Measurements from ENCODE around the gene TFEB.
A peak's percentile ranks its signal among the peaks of the same experiment; 100 is the strongest.

TFEB gene

DNA sequence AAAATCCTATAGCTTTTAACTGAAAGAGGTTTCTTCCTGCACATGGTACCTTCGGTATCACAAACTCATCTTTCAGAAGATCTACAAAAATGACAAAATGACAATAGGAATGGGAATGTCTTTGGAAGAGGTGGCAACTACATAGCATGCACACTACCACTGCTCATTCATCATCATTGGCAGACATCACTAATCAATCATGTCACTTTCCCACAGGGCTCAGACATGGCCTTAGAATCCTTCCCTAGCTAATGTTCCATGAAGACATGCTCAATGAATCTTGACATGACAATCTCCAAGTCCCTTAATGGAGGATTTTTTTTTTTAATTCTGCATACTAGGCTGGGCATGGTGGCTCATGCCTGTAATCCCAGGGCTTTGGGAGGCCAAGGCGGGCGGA, 15.0 kb upstream of the TFEB start:
- Mint-ChIP-seq H3K4me1 (ENCODE audit: low read depth) (no peaks in the 10 kb centered on the region), H3K4me3 (no peak overlapping the region), H3K36me3 (no peaks in the 10 kb centered on the region), H3K27me3 (no peaks in the 10 kb centered on the region), H3K9me3 (ENCODE audit: low read depth) (no peaks in the 10 kb centered on the region), H3K27ac (no peak overlapping the region)

DNA sequence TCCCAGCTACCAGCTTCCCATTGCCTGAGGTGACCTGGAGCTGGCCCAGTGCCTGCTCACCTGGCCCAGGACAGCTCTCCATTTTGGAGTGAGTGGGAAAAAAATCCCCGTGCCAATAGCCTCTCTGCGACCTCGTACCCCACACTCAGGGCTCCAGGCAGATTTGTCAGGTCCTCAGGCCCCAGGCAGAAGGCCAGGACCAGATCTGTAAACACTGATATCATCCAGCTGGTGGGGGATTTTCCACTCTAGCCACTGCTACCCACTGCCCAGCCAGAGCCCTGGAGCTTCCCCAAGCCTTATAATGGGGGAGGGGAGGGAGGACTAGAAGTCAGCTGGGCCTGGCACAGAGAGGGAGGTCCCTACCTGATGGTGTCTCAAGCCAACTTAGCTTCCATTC, 13.1 kb upstream of the TFEB start:
- H3K36me3 Mint-ChIP-seq, result no peaks in the 10 kb centered on the region
- no peaks in the 10 kb centered on the region for H3K9me3 Mint-ChIP-seq (ENCODE audit: low read depth)
- no peaks in the 10 kb centered on the region for H3K27me3 Mint-ChIP-seq
- no peaks in the 10 kb centered on the region for H3K4me1 Mint-ChIP-seq (ENCODE audit: low read depth)
- no peak overlapping the region for H3K4me3 Mint-ChIP-seq
- no peak overlapping the region for H3K27ac Mint-ChIP-seq

DNA sequence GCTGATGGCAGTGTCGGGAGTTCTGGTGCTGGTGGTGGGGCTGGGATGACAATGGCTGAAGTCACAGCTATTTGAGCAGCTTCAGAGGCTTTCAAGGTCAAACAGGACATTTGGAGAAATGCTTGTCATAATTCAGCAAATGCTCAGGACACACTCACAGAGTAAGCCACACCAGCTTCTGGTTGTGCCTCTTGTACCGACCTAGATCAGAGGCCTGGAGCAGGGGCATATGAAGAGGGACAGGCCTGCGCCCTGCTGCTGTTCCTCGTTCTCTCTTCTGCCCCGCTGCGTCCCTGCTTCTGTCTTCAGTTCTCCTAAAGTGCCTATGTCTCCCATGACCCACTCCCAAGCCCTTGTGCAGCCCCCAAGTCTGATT, 12.7 kb upstream of the TFEB start:
- Mint-ChIP-seq H3K36me3 (no peaks in the 10 kb centered on the region), H3K4me1 (ENCODE audit: low read depth) (no peaks in the 10 kb centered on the region), H3K27me3 (no peaks in the 10 kb centered on the region)

DNA sequence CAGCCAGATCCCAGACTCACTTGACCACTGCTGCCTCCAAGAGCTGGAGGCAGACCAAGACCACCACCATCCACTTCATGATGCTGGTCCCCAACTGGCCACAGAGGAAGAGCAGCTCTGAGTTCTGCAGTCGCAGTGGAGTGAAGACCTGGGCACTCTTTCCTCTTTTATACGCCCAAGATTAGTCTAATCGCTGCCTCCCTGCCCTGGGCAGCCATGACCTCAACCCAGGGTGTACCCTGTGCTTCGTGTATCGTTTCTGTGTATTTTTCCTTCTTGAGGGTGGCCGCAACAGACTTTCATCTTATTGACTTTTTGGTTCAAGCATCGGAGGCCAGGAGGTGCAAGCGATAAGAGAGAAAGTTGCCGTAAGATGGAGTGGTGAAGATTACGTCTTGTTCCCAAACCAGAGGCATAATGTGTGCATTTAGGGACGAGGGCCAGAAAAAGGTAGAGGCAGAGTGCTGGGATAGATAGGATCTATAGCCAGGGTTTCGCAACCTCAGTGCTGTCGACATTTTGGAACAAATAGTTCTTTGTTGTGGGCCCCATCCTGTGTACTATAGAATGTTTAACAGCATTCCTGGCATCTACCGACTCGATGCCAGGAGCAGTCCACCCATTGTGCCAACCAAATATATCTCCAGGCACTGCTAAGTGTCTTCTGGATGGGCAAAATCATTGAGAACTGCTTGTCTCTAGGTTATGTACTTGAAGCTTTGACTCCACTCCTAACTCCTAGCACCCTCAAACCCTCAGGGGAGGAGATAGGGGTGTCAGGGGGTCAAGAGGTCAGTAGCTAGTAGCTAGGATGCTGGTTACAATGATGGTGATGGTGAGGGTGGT, 12.1 kb upstream of the TFEB start, which contains the start of gene PGC:
PGC (minus strand) TSS at position 142 of the 846 bp plus-strand sequence; CDS start at position 79, 63 bp downstream.
- H3K4me1 Mint-ChIP-seq (ENCODE audit: low read depth), result no peaks in the 10 kb centered on the region
- no peaks in the 10 kb centered on the region for H3K9me3 Mint-ChIP-seq (ENCODE audit: low read depth)
- H3K4me3 Mint-ChIP-seq, result no peak within 1 kb of the TSS
- H3K36me3 Mint-ChIP-seq, result no peaks in the 10 kb centered on the region
- no peak within 1 kb of the TSS for H3K27ac Mint-ChIP-seq
- H3K27me3 Mint-ChIP-seq, result no peaks in the 10 kb centered on the region

More for the DNA sequence above, 12.7 kb upstream of the TFEB start:
- no peak overlapping the region for H3K4me3 Mint-ChIP-seq
- H3K27ac Mint-ChIP-seq, result no peak overlapping the region
- no peaks in the 10 kb centered on the region for H3K9me3 Mint-ChIP-seq (ENCODE audit: low read depth)

- no peaks in the 10 kb centered on the region for H3K27me3 Mint-ChIP-seq
- no peak overlapping the region for H3K4me3 Mint-ChIP-seq
- H3K36me3 Mint-ChIP-seq, result no peaks in the 10 kb centered on the region
- H3K9me3 Mint-ChIP-seq (ENCODE audit: low read depth), result no peaks in the 10 kb centered on the region
- H3K27ac Mint-ChIP-seq, result no peak overlapping the region
- H3K4me1 Mint-ChIP-seq (ENCODE audit: low read depth), result no peaks in the 10 kb centered on the region
Observed at GRCh38 chr6:41746107-41746506, 10.7 kb upstream of the TFEB start.

GRCh38 chr6:41744236-41744787, 8.9 kb upstream of the TFEB start:
- H3K27me3 Mint-ChIP-seq, result no peaks in the 10 kb centered on the region
- H3K9me3 Mint-ChIP-seq (ENCODE audit: low read depth), result no peaks in the 10 kb centered on the region
- no peak overlapping the region for H3K4me3 Mint-ChIP-seq
- no peaks in the 10 kb centered on the region for H3K36me3 Mint-ChIP-seq
- H3K27ac Mint-ChIP-seq, result no peak overlapping the region
- H3K4me1 Mint-ChIP-seq (ENCODE audit: low read depth), result no peaks in the 10 kb centered on the region

DNA sequence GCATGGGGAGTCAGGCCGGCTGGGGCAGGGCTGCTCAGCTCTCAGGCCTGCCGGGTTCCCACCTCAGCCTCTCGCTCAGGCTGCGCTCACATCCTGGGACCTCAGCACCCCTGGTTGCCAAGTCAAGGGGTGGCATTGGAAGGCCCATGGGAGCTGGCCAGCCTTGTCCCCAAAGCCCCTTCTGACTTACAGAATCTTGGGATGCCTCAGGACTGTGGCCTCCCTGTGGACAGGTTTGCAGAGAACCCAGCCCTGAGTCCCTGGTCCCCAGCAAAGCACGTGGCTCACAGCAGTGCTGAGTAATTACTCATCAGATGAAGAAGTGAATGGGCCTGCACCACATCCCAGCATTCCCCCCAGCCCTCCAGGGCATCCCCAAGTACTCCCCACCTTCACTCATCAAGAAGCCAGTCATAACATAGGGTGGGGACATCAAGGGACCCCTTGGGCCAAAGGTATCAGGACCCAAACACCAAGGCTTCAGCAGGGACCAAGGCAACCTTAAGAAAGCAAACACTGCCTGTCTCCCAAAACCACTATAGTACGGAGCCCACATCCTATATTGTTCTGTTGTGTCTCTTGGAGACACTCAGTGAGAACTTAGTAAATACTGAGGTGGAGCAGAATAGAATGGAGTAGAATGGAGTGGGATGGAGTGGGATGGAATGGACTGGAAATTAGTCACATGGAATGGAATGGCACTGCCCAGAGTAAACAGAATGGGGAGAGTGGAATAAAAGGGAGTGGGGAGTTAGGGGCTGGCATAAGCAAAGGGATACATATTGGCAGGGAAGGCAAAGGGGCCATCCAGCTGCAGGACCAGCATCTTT, 8.2 kb upstream of the TFEB start:
- Mint-ChIP-seq H3K27me3 (no peaks in the 10 kb centered on the region), H3K36me3 (no peaks in the 10 kb centered on the region), H3K9me3 (ENCODE audit: low read depth) (no peaks in the 10 kb centered on the region), H3K27ac (no peak overlapping the region), H3K4me3 (no peak overlapping the region), H3K4me1 (ENCODE audit: low read depth) (no peaks in the 10 kb centered on the region)

DNA sequence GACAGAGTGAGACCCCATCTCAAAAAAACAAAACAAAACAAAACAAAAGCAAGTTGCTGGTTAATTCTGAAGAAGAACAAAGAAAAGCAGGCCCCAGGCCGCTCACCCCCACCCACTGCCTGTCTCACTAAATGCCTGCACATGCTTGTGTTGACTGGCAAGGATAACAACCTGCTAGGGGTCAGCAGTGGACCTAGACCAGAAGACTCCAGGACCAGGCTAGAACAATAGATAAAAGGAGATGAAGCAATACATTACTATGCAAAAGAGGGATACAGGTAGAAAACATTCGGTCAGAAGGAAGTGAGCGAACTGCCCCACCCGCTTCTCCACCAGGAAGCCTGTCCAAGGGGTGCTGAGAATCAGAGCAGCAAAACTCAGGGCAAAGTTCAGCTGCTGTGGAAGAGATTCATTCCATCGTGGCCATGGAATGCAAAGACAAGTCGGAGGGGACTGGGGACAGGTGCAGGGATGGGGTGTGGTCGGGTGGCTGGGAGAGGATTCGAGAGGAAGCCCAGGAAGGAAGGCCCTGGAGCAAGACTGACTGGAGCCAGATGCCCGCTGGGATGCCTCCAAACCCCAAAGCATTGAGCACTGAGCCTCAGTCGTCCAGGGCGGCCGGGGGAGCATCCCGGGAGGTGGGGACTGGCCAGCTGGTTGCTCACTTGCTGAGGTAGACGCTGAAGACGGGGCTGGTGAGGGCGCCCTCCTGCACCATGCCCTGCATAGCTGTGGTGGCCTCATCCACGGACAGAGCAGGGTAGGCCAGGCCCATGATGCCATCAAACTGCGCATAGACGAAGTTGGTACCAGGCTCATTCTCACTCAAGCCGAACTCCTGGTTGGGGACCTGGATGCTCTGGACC, 6.5 kb upstream of the TFEB start:
- Mint-ChIP-seq H3K9me3 (ENCODE audit: low read depth) (no peaks in the 10 kb centered on the region), H3K4me1 (ENCODE audit: low read depth) (no peaks in the 10 kb centered on the region), H3K4me3 (no peak overlapping the region), H3K27me3 (no peaks in the 10 kb centered on the region), H3K36me3 (no peaks in the 10 kb centered on the region), H3K27ac (peak overlapping the region; percentile 41)

- no peaks in the 10 kb centered on the region for H3K9me3 Mint-ChIP-seq (ENCODE audit: low read depth)
- H3K27ac Mint-ChIP-seq, result no peak overlapping the region
- H3K4me1 Mint-ChIP-seq (ENCODE audit: low read depth), result peaks cover 2% of the 10 kb centered on the region
- H3K36me3 Mint-ChIP-seq, result no peaks in the 10 kb centered on the region
- H3K27me3 Mint-ChIP-seq, result no peaks in the 10 kb centered on the region
- no peak overlapping the region for H3K4me3 Mint-ChIP-seq
Observed at GRCh38 chr6:41740366-41741162, 5.2 kb upstream of the TFEB start.

- H3K27ac Mint-ChIP-seq, result no peak overlapping the region
- no peaks in the 10 kb centered on the region for H3K27me3 Mint-ChIP-seq
- H3K4me3 Mint-ChIP-seq, result no peak overlapping the region
- H3K9me3 Mint-ChIP-seq (ENCODE audit: low read depth), result no peaks in the 10 kb centered on the region
- no peaks in the 10 kb centered on the region for H3K36me3 Mint-ChIP-seq
- H3K4me1 Mint-ChIP-seq (ENCODE audit: low read depth), result peaks cover 2% of the 10 kb centered on the region
Observed at GRCh38 chr6:41739041-41739440, 3.6 kb upstream of the TFEB start.

- Mint-ChIP-seq H3K9me3 (ENCODE audit: low read depth) (no peaks in the 10 kb centered on the region), H3K36me3 (no peaks in the 10 kb centered on the region), H3K4me3 (no peak overlapping the region), H3K27me3 (no peaks in the 10 kb centered on the region), H3K27ac (no peak overlapping the region), H3K4me1 (ENCODE audit: low read depth) (peaks cover 14% of the 10 kb centered on the region)
Observed at GRCh38 chr6:41737591-41738130, 2.3 kb upstream of the TFEB start.

DNA sequence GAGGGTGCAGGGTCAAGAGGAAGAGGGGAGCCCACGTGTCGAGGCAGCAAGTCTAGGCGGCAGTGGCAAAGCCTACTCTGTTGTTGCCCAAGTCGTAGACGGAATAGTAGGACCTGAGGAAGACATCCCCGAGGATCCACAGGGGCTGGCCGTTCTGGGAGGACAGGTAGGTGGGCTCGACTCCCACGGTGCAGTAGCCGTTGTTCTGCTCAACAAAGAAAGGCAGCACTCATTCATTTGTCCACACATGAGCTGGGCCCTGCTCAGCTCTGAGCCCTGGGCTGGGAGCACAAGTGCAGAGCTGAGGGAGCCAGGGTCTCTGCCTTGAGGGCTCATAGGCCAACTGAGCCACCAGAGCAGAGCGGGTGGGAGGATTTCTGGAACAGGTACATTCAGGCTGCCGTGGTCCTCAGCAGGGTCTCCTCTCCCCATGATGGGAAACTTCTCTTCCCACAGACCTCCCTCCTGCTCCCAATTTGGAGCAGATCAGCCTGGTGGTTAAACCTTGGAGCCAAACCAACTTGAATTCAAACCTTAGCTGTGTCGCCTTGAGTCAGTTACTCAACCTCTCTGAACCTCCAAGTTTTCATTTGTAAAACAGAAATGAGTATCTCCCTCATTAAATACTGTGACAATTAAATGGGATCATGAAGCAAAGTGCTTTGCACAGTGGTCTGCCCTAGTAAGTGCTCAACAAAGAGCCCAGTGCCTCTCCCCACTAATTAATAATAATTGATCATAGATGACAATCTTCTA, 1.6 kb upstream of the TFEB start:
- peaks cover 19% of the 10 kb centered on the region for H3K4me1 Mint-ChIP-seq (ENCODE audit: low read depth)
- no peaks in the 10 kb centered on the region for H3K27me3 Mint-ChIP-seq
- no peak overlapping the region for H3K27ac Mint-ChIP-seq
- H3K4me3 Mint-ChIP-seq, result no peak overlapping the region
- no peaks in the 10 kb centered on the region for H3K36me3 Mint-ChIP-seq
- H3K9me3 Mint-ChIP-seq (ENCODE audit: low read depth), result no peaks in the 10 kb centered on the region

- Mint-ChIP-seq H3K36me3 (no peaks in the 10 kb centered on the region), H3K9me3 (ENCODE audit: low read depth) (no peaks in the 10 kb centered on the region), H3K4me3 (no peak overlapping the region), H3K27ac (no peak overlapping the region), H3K27me3 (no peaks in the 10 kb centered on the region), H3K4me1 (ENCODE audit: low read depth) (peaks cover 23% of the 10 kb centered on the region)
Observed at GRCh38 chr6:41736186-41736733, 852 bp upstream of the TFEB start.

Measured in activated naive CD8-positive, alpha-beta T cell (primary cell).